HepG2 (cell line): ENCODE data around the gene KDM5B. TPM values are rescaled to one million over a fixed set of nuclear protein-coding genes. Genes with fewer than 3 reads are reported as not detected.

Source experiments
- ADNP ChIP-seq: sonication (generic); formaldehyde crosslinking; IDR thresholded peaks from 2 replicates; pipeline ENCODE4 v1.4.0; 2020; ENCODE audit warnings: missing genetic modification reagents
- ATRX ChIP-seq: sonication (generic); formaldehyde crosslinking; IDR thresholded peaks from 2 replicates; pipeline ENCODE4 v1.4.0; 2020; ENCODE audit warnings: missing genetic modification reagents, borderline replicate concordance
- CC2D1A ChIP-seq: sonication (generic); formaldehyde crosslinking; IDR thresholded peaks from 2 replicates; pipeline ENCODE4 v1.8.1; 2023; ENCODE audit warnings: mild to moderate bottlenecking, missing genetic modification reagents
- ELK4 ChIP-seq: sonication (generic); formaldehyde crosslinking; IDR thresholded peaks from 2 replicates; pipeline ENCODE4 v1.9.0; 2021; ENCODE audit warnings: missing genetic modification reagents, borderline replicate concordance
- GATAD1 ChIP-seq: IDR thresholded peaks from 2 replicates; pipeline ENCODE4 v1.6.1; 2016; ENCODE audit warnings: missing genetic modification reagents, missing compliant biosample characterization
- HMGA1 ChIP-seq: sonication (generic); formaldehyde crosslinking; conservative IDR thresholded peaks from 2 replicates; pipeline ENCODE4 v1.4.0; 2020; ENCODE audit warnings: missing genetic modification reagents
- HNRNPLL ChIP-seq: fragments of 200-400 bp; formaldehyde crosslinking; IDR thresholded peaks from 2 replicates; pipeline ENCODE4 v1.6.1; 2017; ENCODE audit warnings: mild to moderate bottlenecking, low read depth, low read length; ENCODE audit not compliant: poor library complexity, severe bottlenecking
- IRF9 ChIP-seq: sonication (generic); formaldehyde crosslinking; IDR thresholded peaks from 2 replicates; pipeline ENCODE4 v1.8.0; 2022; ENCODE audit warnings: missing genetic modification reagents, mild to moderate bottlenecking, borderline replicate concordance
- MTF1 ChIP-seq: sonication (generic); formaldehyde crosslinking; IDR thresholded peaks from 2 replicates; pipeline ENCODE4 v1.5.0; 2020; ENCODE audit warnings: missing genetic modification reagents
- NFYC ChIP-seq: IDR thresholded peaks from 2 replicates; pipeline ENCODE4 v1.6.1; 2016; ENCODE audit warnings: missing genetic modification reagents, missing compliant biosample characterization
- PBX3 ChIP-seq: sonication (generic); formaldehyde crosslinking; IDR thresholded peaks from 2 replicates; pipeline ENCODE4 v1.8.1; 2023; ENCODE audit warnings: missing genetic modification reagents, inconsistent platforms, borderline replicate concordance
- RFX3 ChIP-seq: IDR thresholded peaks from 2 replicates; pipeline ENCODE4 v1.6.1; 2016; ENCODE audit warnings: missing biosample characterization, missing genetic modification reagents
- SIX1 ChIP-seq: sonication (generic); formaldehyde crosslinking; IDR thresholded peaks from 2 replicates; pipeline ENCODE4 v1.4.0; 2020; ENCODE audit warnings: missing genetic modification reagents, borderline replicate concordance
- SKIL ChIP-seq: sonication (generic); formaldehyde crosslinking; IDR thresholded peaks from 2 replicates; pipeline ENCODE4 v1.8.0; 2022; ENCODE audit warnings: missing genetic modification reagents, mild to moderate bottlenecking, moderate library complexity, borderline replicate concordance
- TCF7 ChIP-seq: sonication (generic); IDR thresholded peaks from 2 replicates; pipeline ENCODE4 v1.6.1; 2016; ENCODE audit warnings: antibody characterized with exemption, low read depth
- ZEB1 ChIP-seq: IDR thresholded peaks from 2 replicates; pipeline ENCODE4 v1.6.1; 2012; ENCODE audit warnings: mild to moderate bottlenecking, low read depth, inconsistent platforms; ENCODE audit not compliant: insufficient replicate concordance
- ZFP1 ChIP-seq: IDR thresholded peaks from 2 replicates; pipeline ENCODE4 v1.6.1; 2016
- ZNF121 ChIP-seq: sonication (generic); formaldehyde crosslinking; IDR thresholded peaks from 2 replicates; pipeline ENCODE4 v1.5.0; 2020; ENCODE audit warnings: mild to moderate bottlenecking, missing genetic modification reagents
- ZNF230 ChIP-seq: sonication (generic); formaldehyde crosslinking; IDR thresholded peaks from 2 replicates; pipeline ENCODE4 v1.4.0; 2020; ENCODE audit warnings: mild to moderate bottlenecking, missing genetic modification reagents
- ZNF234 ChIP-seq: sonication (generic); formaldehyde crosslinking; conservative IDR thresholded peaks from 2 replicates; pipeline ENCODE4 v1.5.1; 2020; ENCODE audit warnings: mild to moderate bottlenecking, missing genetic modification reagents
- ZNF264 ChIP-seq: sonication (generic); formaldehyde crosslinking; IDR thresholded peaks from 2 replicates; pipeline ENCODE4 v1.4.0; 2020; ENCODE audit warnings: missing genetic modification reagents
- ZNF460 ChIP-seq: sonication (generic); formaldehyde crosslinking; IDR thresholded peaks from 2 replicates; pipeline ENCODE4 v1.5.1; 2020; ENCODE audit warnings: missing genetic modification reagents, mild to moderate bottlenecking, borderline replicate concordance
- ZNF562 ChIP-seq: sonication (generic); formaldehyde crosslinking; IDR thresholded peaks from 2 replicates; pipeline ENCODE4 v1.8.0; 2022; ENCODE audit warnings: missing genetic modification reagents, borderline replicate concordance
- ZNF563 ChIP-seq: sonication (generic); formaldehyde crosslinking; IDR thresholded peaks from 2 replicates; pipeline ENCODE4 v1.8.0; 2022; ENCODE audit warnings: mild to moderate bottlenecking, moderate library complexity, missing genetic modification reagents
- ZNF7 ChIP-seq: IDR thresholded peaks from 2 replicates; pipeline ENCODE4 v1.6.1; 2016; ENCODE audit warnings: missing biosample characterization, missing genetic modification reagents
- ZSCAN31 ChIP-seq: sonication (generic); formaldehyde crosslinking; IDR thresholded peaks from 2 replicates; pipeline ENCODE4 v1.5.0; 2020; ENCODE audit warnings: low read depth, mild to moderate bottlenecking, missing genetic modification reagents
- polyA plus RNA-seq, 8 experiments: library from polyadenylated mRNA; depleted of rRNA in 3 of 8; stranded (reverse) in 7 of 8; unstranded in 1 of 8; fragments of >200 nt; fragmentation: Illumina TruSeq in 4 of 8; extraction: Trizol in 4 of 8; gene quantifications; 2 replicates each; pipeline versions ENCODE4 v1.2.1 to v1.2.3, GENCODE V29; 2011 to 2016; ENCODE audit warnings: low read depth in 4 of 8, missing spikeins in 1 of 8, mixed read lengths in 1 of 8; ENCODE audit not compliant: insufficient read depth in 1 of 8
- total RNA-seq, 5 experiments: library from RNA; depleted of rRNA; stranded (reverse); fragments of >200 nt; fragmentation: Illumina TruSeq; extraction: Trizol; gene quantifications; 2 replicates each; pipeline ENCODE4 v1.2.3, GENCODE V29; 2016; ENCODE audit warnings: low read depth in 1 of 5

KDM5B gene
- total and polyA plus RNA-seq, 2 of the 13 experiments (the other 11 are each of a cell fraction or from before 2014, with no cell fraction given), result 34.2 to 35.4 TPM

GRCh38 chr1:202807926-202808757, at the start of gene KDM5B (continued):
- TF ChIP-seq SKIL (peak; percentile 38; the same call in 1 of the 2 replicates), SIX1 (CRISPR knock-in tag) (no peak), ZNF460 (CRISPR knock-in tag) (no peak), ZNF230 (CRISPR knock-in tag) (0 out of 2 replicates have a peak, but pooled peaks have one; percentile 35), ATRX (CRISPR knock-in tag) (no peak), HNRNPLL (no peak), GATAD1 (CRISPR knock-in tag) (peak; percentile 81), ADNP (no peak), ZNF234 (CRISPR knock-in tag) (peak; percentile 92; the same call in 1 of the 2 replicates), ZNF563 (CRISPR knock-in tag) (peak; percentile 80), MTF1 (CRISPR knock-in tag) (no peak), CC2D1A (CRISPR knock-in tag) (no peak), ZNF7 (0 out of 2 replicates have a peak, but pooled peaks have one; percentile 26), ELK4 (CRISPR knock-in tag) (no peak), ZNF264 (no peak), PBX3 (CRISPR knock-in tag) (no peak), ZFP1 (CRISPR knock-in tag) (0 out of 2 replicates have a peak, but pooled peaks have one; percentile 38), ZSCAN31 (CRISPR knock-in tag) (peak; percentile 78; the same call in 1 of the 2 replicates), HMGA1 (CRISPR knock-in tag) (no peak), IRF9 (CRISPR knock-in tag) (peak; percentile 71; the same call in 1 of the 2 replicates), RFX3 (CRISPR knock-in tag) (no peak), ZNF562 (CRISPR knock-in tag) (no peak), ZEB1 (no peak), NFYC (CRISPR knock-in tag) (peak; percentile 57; the same call in 1 of the 2 replicates), ZNF121 (0 out of 2 replicates have a peak, but pooled peaks have one; percentile 36), TCF7 (no peak)
